Spinal cord (tissue), 10 donors: ENCODE data around the gene KRCC1. TPM values are rescaled to one million over a fixed set of nuclear protein-coding genes. Genes with fewer than 3 reads are reported as not detected.
"Not testable (repeated sequence)": the region's sequence is repeated elsewhere in the genome, so short reads cannot be mapped to it uniquely, and the experiment has no call there.

Experiments
- DNase-seq, 6 donors: peaks; one replicate each; pipeline versions ENCODE4 v3.0.0 to v3.0.0-alpha.2; 2013 to 2015; ENCODE audit warnings: low spot score in 6 of 6, low read depth in 4 of 6
- H3K27ac ChIP-seq: one replicate; pipeline ENCODE4 v1.5.1; 2013; ENCODE audit warnings: low read depth, low read length, control low read depth
- H3K27me3 ChIP-seq: one replicate; pipeline ENCODE4 v1.6.1; 2013; ENCODE audit warnings: low read length; ENCODE audit not compliant: control insufficient read depth, insufficient read depth
- H3K36me3 ChIP-seq: one replicate; pipeline ENCODE4 v1.6.1; 2013; ENCODE audit warnings: low read length; ENCODE audit not compliant: control insufficient read depth, insufficient read depth
- H3K4me1 ChIP-seq: one replicate; pipeline ENCODE4 v1.6.1; 2013; ENCODE audit warnings: low read length; ENCODE audit not compliant: control insufficient read depth, insufficient read depth
- H3K4me3 ChIP-seq: one replicate; pipeline ENCODE4 v1.5.1; 2013; ENCODE audit warnings: low read depth, low read length, control low read depth
- H3K9me3 ChIP-seq: one replicate; pipeline ENCODE4 v1.6.1; 2013; ENCODE audit warnings: low read length; ENCODE audit not compliant: control insufficient read depth, insufficient read depth
- WGBS: methylation state at CpG from one replicate; pipeline ENCODE4 v1.1.5; 2013; ENCODE audit warnings: missing lambda C conversion rate; ENCODE audit not compliant: insufficient coverage; 5-methylcytosine and 5-hydroxymethylcytosine counted together
- polyA plus RNA-seq, 2 donors: library from polyadenylated mRNA; unstranded; fragments of 120-200 nt; gene quantifications; one replicate each; pipeline ENCODE4 v1.2.1, GENCODE V29; 2013; ENCODE audit not compliant: insufficient read length in 2 of 2
- total RNA-seq, 2 donors: library from RNA; depleted of rRNA in 1 of 2; stranded (reverse); fragments of 120-200 nt in 1 of 2; fragments of >200 nt in 1 of 2; gene quantifications; one replicate each; pipeline versions ENCODE4 v1.2.3 to v1.2.4, GENCODE V29; 2013 to 2014
- donor health status: healthy.

Gene KRCC1
- total and polyA plus RNA-seq, 4 donors: 18.3 to 42.3 (median 35.2) TPM

DNA sequence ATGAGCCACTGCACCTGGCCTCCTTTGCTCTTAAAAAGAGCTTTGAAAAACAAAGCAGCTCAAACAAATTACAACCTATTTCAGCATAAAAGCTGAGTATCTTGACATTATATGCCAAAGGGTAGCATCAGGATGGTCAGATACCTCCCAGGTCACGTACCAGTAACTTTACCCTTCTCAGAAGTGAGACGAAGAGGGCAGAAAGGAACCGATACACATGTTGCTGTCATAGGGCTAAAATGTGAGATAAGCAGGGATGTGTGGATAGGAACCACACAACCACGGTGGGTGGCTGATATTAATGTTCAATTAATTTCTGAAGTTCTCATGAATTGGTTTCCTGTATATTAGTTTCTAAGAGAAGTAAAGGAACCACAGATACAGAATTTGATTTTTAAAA lies 26.7 kb downstream of the KRCC1 start:
- peaks cover 2% of the 10 kb centered on the region for H3K36me3 ChIP-seq
- 100% methylated on average over 1 of the region's 4 CpGs for WGBS

GRCh38 chr2:88027697-88028389 lies 27.7 kb downstream of the KRCC1 start:
- whole genome bisulfite sequencing: 89% methylated on average over 5 of the region's 10 CpGs
- no peaks in the 10 kb centered on the region for H3K9me3 ChIP-seq
- H3K36me3 ChIP-seq: no peaks in the 10 kb centered on the region
- H3K27ac ChIP-seq: no peak overlapping the region
- no peak overlapping the region for H3K4me3 ChIP-seq
- H3K27me3 ChIP-seq: no peaks in the 10 kb centered on the region
- H3K4me1 ChIP-seq: no peaks in the 10 kb centered on the region
- no peak for DNase-seq

More for the DNA sequence above, 26.7 kb downstream of the KRCC1 start:
- Histone ChIP-seq H3K4me1 (no peaks in the 10 kb centered on the region), H3K9me3 (no peaks in the 10 kb centered on the region), H3K27me3 (no peaks in the 10 kb centered on the region), H3K27ac (no peak overlapping the region), H3K4me3 (no peak overlapping the region)
- no peak for DNase-seq

- Histone ChIP-seq H3K9me3 (no peaks in the 10 kb centered on the region), H3K27ac (no peak overlapping the region), H3K27me3 (no peaks in the 10 kb centered on the region), H3K4me1 (no peaks in the 10 kb centered on the region), H3K4me3 (no peak overlapping the region), H3K36me3 (no peaks in the 10 kb centered on the region)
- DNase-seq: peak in 1 of 6 donors; percentile 8
- WGBS: 30% methylated on average over 2 of the region's 6 CpGs
Measured at GRCh38 chr2:88024509-88024908, 31.1 kb downstream of the KRCC1 start.

DNA sequence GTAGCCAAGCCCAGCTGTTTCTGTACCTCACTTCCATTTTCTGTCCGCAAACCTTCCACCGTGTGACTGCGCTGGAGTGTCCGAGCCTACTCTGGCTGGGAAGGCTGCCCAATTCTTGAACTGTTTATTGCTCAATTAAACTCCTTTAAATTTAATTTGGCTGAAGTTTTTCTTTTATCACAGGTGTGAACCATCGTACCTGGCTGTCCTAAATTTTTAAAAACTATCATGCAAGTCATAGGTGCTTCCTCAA lies 33.0 kb downstream of the KRCC1 start:
- Histone ChIP-seq H3K4me3 (no peak overlapping the region), H3K27ac (no peak overlapping the region)
- 94% methylated on average over 4 of the region's 5 CpGs for WGBS

DNA sequence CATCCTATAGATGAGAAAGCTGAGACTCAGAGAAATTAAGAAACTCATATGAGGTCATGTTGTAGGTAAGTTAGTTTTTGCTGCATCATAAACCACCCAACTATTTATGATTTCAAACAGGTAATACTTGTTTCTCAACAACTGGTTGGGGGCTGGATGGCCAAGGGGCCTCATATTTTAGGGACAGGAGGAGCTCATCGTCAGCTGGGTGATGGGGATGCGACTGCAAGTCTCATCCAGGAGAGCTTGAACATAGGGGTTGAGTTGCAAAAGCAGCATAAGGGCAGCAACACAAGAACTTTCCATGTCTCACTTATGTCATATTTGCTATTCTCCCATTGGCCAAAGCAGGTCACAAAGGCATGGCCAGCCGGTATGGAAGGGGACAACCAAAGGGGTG lies 35.6 kb downstream of the KRCC1 start:
- 100% methylated on average over 2 of the region's 3 CpGs for WGBS
- Histone ChIP-seq H3K36me3 (peaks cover 2% of the 10 kb centered on the region), H3K4me3 (no peak overlapping the region), H3K27me3 (no peaks in the 10 kb centered on the region), H3K4me1 (peaks cover 8% of the 10 kb centered on the region), H3K9me3 (no peaks in the 10 kb centered on the region), H3K27ac (no peak overlapping the region)
- DNase-seq: no peak

More for the DNA sequence above, 33.0 kb downstream of the KRCC1 start:
- Histone ChIP-seq H3K36me3 (peaks cover 2% of the 10 kb centered on the region), H3K27me3 (no peaks in the 10 kb centered on the region), H3K4me1 (peaks cover under 1% of the 10 kb centered on the region), H3K9me3 (no peaks in the 10 kb centered on the region)
- DNase-seq: no peak

GRCh38 chr2:88018909-88019308 lies 36.7 kb downstream of the KRCC1 start:
- DNase-seq: no peak
- no peaks in the 10 kb centered on the region for H3K9me3 ChIP-seq
- no peak overlapping the region for H3K4me3 ChIP-seq
- H3K27me3 ChIP-seq: no peaks in the 10 kb centered on the region
- H3K36me3 ChIP-seq: peaks cover 2% of the 10 kb centered on the region
- 92% methylated on average over 6 of the region's 6 CpGs for WGBS
- H3K27ac ChIP-seq: no peak overlapping the region
- H3K4me1 ChIP-seq: peaks cover 8% of the 10 kb centered on the region

DNA sequence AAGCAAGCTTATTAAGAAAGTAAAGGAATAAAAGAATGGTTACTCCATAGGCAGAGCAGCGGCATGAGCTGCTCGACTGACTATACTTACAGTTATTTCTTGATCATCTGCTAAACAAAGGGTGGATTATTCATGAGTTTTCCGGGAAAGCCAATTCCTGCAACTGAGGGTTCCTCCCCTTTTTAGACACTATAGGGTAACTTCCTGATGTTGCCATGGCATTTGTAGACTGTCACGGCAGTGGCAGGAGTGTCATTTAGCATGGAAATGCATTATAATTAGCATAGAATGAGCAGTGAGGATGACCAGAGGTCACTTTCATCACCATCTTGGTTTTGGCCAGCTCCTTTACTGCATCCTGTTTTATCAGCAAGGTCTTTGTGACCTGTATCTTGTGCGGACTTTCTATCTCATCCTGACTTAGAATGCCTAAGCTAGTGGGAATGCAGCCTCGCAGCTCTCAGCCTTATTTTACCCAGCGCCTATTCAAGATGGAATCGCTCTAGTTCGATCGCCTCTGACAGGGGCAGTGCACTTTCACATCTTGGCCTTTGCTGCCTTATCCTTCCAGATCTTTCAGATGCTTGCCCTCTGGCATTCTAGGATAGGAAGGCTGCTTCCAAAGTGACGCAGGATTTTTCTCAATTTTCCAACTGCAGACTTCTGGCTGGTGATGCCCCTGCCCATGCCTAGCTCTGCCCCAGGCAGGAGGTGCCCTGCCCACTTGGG lies 37.3 kb downstream of the KRCC1 start:
- not testable (repeated sequence) for H3K27ac ChIP-seq, H3K4me3 ChIP-seq
- WGBS: 77% methylated on average over 8 of the region's 11 CpGs

DNA sequence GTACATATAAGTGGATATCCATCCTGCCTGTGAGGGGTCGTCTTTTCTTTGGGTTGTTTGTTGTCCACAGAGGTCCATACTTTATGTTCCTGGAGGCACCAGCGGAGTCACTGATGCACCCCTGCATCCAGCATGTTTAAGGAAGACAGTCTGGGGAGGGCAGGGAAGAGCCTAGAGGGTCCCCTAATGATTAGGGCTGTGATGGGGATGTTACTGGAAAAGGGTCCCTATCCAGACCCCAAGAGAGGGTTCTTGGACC lies 37.9 kb downstream of the KRCC1 start:
- H3K27me3 ChIP-seq, H3K9me3 ChIP-seq, DNase-seq, H3K36me3 ChIP-seq, H3K4me1 ChIP-seq: not testable (repeated sequence)
- peak overlapping the region; percentile 84 for H3K27ac ChIP-seq
- no CpG with 5 or more reads among the region's 2 CpGs for WGBS
- H3K4me3 ChIP-seq: peak overlapping the region; percentile 74

More for the DNA sequence above, 37.3 kb downstream of the KRCC1 start:
- H3K27me3 ChIP-seq, H3K36me3 ChIP-seq, H3K9me3 ChIP-seq, H3K4me1 ChIP-seq: not testable (repeated sequence)
- peak in 1 of 6 donors; percentile 16 for DNase-seq

DNA sequence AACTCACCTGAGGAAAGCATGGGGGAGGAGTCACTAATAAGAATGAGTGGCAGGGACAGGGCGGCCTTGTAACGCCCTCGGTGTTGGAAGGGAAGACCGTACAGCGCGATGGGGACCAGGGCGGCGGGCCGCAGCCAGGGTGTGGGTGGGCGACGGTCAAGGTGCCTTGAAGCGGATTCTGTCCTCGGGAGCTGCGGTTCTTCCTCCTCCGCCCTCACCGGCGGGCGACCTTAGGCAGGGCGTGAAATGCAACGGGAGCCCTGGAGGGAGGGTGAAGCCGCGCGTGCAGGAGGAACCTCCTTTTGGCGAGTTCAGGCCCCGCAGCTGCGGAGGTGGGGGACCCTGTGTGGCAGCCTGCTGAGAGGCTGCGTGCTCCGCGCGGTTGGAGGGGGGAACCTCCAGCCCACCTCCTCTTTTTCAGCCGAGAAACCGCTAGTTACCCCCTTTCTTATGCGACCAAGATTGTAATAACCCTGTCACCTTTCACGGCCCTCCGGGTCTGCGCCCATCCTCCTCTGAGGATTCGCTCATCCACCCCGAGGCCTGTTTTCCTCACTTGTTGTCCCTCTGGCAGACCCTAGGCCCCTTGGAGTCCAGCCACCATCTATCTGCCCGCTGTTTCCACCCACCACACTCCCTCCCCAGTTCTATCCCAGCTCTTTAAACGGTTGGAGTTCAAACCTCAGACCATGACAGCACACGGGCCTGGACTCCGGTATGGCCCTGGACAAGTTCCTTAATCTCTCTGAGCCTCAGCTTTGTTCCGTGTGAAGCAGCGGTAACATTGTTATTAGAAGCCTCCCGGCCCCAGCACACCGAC lies 38.4 kb downstream of the KRCC1 start:
- DNase-seq: peak in 5 of 6 donors; percentile 8 to 54 (median 32)
- peak overlapping the region; percentile 84 for H3K27ac ChIP-seq
- no peaks in the 10 kb centered on the region for H3K9me3 ChIP-seq
- WGBS: 18% methylated on average over 45 of the region's 46 CpGs
- H3K4me3 ChIP-seq: peak overlapping the region; percentile 74
- peaks cover 8% of the 10 kb centered on the region for H3K4me1 ChIP-seq
- peaks cover 2% of the 10 kb centered on the region for H3K36me3 ChIP-seq
- H3K27me3 ChIP-seq: no peaks in the 10 kb centered on the region
